Measurements from ENCODE around the gene ZBP1. TPM values are rescaled to one million over a fixed set of nuclear protein-coding genes. Genes with fewer than 3 reads are reported as not detected.

ZBP1 gene
- total and polyA plus RNA-seq, 3 donors from 2014 or later = 0.31 to 0.66 TPM; not detected in 1

DNA sequence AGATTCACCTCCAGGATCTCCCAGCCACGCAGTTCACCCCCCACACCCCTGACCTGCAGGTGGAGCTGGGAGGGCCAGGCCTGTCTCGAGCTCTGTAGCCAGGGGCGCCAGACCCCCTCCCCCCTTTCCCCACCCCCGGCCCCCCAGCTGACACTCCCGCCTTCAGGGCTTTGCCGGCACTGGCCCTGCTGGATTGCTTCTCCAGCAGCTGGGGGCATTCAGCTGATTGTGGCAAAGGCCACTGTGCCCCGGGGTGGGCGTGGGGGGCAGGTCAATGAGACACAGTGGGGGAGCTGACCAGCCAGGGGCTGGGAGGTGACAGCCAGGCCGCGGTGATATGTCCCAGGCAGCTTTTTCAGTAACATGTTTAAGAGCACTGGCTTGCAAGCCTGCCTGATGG, 22.2 kb downstream of the ZBP1 start:
- intact Hi-C loops (cut with DNase I; ENCODE audit: low total_unique reads) = no loop called here
- Histone ChIP-seq H3K4me1 (peaks cover 4% of the 10 kb centered on the region), H3K27me3 (no peaks in the 10 kb centered on the region), H3K36me3 (ENCODE audit: low read depth, missing control alignments) (no peaks in the 10 kb centered on the region), H3K9me3 (no peaks in the 10 kb centered on the region), H3K4me3 (no peak overlapping the region), H3K27ac (no peak overlapping the region)
- no peak for DNase-seq
- WGBS, 2 donors = 71% methylated on average over 3 to 10 of the region's 10 CpGs
- no peak for TF ChIP-seq POLR2A (IDR thresholded peaks at IDR 0.05)
- TF ChIP-seq, protein P1, sequence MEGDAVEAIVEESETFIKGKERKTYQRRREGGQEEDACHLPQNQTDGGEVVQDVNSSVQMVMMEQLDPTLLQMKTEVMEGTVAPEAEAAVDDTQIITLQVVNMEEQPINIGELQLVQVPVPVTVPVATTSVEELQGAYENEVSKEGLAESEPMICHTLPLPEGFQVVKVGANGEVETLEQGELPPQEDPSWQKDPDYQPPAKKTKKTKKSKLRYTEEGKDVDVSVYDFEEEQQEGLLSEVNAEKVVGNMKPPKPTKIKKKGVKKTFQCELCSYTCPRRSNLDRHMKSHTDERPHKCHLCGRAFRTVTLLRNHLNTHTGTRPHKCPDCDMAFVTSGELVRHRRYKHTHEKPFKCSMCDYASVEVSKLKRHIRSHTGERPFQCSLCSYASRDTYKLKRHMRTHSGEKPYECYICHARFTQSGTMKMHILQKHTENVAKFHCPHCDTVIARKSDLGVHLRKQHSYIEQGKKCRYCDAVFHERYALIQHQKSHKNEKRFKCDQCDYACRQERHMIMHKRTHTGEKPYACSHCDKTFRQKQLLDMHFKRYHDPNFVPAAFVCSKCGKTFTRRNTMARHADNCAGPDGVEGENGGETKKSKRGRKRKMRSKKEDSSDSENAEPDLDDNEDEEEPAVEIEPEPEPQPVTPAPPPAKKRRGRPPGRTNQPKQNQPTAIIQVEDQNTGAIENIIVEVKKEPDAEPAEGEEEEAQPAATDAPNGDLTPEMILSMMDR (IDR thresholded peaks at IDR 0.05) = no peak

DNA sequence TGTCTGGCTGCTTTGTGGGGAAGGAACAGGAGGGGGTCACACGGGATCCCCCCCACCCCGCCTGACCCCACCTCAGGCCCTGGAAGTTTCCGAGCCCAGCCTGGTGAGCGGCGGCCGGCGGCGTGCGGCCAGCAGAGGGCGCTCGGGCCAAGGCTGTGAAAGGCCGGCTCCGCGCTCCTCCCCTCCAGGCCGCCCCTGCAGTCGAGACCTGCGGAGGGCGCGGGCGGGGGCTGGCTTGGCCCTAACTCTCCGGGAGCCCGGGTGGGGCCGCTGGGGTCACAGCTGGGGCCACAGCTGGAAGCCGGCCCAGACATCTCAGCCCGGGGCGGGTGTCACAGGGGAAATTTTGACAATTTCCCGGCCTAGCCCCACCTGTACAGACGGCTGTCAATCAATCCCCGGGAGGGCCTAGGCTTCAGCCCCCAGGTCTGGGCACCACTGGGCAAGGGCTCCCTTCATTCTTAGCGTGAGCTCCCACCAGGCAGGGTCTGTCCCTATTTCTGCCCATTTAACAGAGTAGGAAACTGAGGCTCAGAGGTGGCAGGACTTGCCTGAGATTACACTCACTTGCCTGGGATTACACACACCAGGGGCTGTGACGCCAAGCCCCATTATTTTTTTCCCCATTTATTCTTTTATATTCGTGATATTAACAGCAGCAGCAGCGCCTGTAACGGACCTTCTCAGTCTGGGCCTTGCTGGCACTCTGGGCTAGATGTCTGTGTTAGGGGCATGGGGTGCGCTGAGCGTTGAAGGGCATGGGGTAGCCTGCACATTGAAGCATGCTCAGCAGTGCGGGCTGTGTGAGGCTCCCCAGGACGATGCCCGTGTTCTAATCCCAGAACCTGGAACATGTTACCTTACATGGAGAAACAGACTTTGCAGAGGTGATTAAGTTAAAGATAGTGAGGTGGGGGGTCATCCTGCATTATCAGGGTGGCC, 23.0 kb downstream of the ZBP1 start:
- peaks cover 4% of the 10 kb centered on the region for H3K4me1 ChIP-seq
- H3K4me3 ChIP-seq = peak overlapping the region; percentile 15 to 29
- no peak for TF ChIP-seq POLR2A (IDR thresholded peaks at IDR 0.05)
- TF ChIP-seq, protein P1 (IDR thresholded peaks at IDR 0.05) = peak; percentile 94 to 98 (median 94)
- peak; percentile 87 for DNase-seq
- intact Hi-C loops (cut with DNase I; ENCODE audit: low total_unique reads) = loop anchor here (2.0 kb wide), 1 partner anchor 612 kb away; no protein-coding TSS in a partner anchor
- no peaks in the 10 kb centered on the region for H3K9me3 ChIP-seq
- H3K27ac ChIP-seq = no peak overlapping the region
- no peaks in the 10 kb centered on the region for H3K27me3 ChIP-seq
- WGBS, 2 donors = 15 to 23% methylated on average over 30 to 39 of the region's 39 CpGs
- H3K36me3 ChIP-seq (ENCODE audit: low read depth, missing control alignments) = no peaks in the 10 kb centered on the region

DNA sequence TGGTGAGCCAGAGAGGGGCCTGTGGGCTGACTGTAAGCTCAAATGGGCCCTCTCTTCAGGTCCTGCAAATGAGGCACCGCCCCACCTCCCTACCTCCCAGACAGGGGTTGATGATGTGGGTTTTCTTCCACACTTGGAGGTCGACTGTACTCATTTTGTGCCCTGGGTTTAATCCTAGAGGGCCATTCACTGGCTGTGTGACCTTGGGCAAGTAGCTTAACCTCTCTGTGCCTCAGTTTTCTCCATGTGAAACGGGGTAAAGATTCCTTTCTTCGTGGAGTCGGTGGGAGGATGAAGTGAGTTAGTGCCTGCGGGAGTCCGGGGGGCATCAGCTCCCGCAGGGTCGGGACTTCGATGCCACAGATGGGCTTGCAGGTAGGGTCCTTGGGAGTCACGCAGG, 23.9 kb downstream of the ZBP1 start:
- TF ChIP-seq POLR2A (IDR thresholded peaks at IDR 0.05) = no peak
- TF ChIP-seq, protein P1 (IDR thresholded peaks at IDR 0.05) = no peak
- H3K27me3 ChIP-seq = no peaks in the 10 kb centered on the region
- no peak overlapping the region for H3K27ac ChIP-seq
- H3K36me3 ChIP-seq (ENCODE audit: low read depth, missing control alignments) = no peaks in the 10 kb centered on the region
- no peak for DNase-seq
- 62% methylated on average over 11 of the region's 11 CpGs for WGBS, 2 donors
- no peaks in the 10 kb centered on the region for H3K9me3 ChIP-seq
- peaks cover 4% of the 10 kb centered on the region for H3K4me1 ChIP-seq
- peak overlapping the region in 1 of 2 donors; percentile 29 for H3K4me3 ChIP-seq
- intact Hi-C loops (cut with DNase I; ENCODE audit: low total_unique reads) = loop anchor here (2.0 kb wide), 1 partner anchor 612 kb away; no protein-coding TSS in a partner anchor

DNA sequence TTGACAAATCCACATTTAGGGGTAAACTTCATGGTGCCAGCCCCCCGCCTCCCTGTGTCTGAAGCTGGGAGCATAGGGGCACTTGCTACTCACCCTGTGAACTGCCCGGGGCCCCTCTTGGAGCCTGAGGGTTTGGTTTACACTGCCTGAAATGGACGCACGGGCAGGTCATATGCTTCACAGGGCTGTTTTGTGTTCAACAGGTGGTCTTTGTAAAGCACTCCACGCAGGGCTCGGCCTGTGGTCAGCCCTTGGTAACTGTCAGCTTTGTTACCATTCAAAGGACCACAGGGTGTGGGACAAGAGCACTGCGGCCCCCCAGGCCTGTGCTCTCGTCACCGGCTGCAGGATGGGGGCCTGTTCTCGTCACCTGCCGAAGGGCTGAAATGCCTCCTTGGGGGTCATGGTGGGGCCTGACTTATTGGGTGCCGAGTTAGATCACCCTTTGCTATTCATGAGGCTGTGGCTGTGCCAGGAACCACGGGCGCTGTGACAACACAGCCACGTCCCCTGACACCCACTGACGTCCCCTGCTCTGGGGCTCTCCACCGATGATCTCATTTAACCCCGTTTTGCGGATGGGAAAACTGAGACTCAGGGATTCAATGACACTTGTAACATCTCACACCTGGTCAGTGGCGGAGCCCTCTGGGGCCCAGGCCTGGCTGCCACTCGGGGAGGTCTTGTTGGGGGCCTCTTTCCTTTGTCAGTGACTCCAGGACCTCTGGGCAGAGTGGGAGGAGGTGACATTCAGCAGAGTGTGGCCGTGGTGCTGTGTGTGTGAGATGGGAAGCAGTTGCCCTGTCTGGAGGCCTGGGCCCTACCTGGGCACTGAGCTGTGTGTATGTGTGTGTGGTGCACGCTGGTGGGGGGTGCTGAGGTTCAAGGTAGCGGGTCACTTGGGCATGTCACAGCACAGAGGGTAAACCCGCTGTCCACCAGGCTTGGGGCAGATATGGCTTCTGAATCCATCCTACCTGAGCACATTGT, 24.9 kb downstream of the ZBP1 start:
- Histone ChIP-seq H3K27ac (no peak overlapping the region), H3K27me3 (no peaks in the 10 kb centered on the region), H3K9me3 (no peaks in the 10 kb centered on the region), H3K36me3 (ENCODE audit: low read depth, missing control alignments) (no peaks in the 10 kb centered on the region), H3K4me1 (peaks cover 4% of the 10 kb centered on the region), H3K4me3 (no peak overlapping the region)
- TF ChIP-seq, protein P1 (IDR thresholded peaks at IDR 0.05) = no peak
- no peak for TF ChIP-seq POLR2A (IDR thresholded peaks at IDR 0.05)
- DNase-seq = no peak
- intact Hi-C loops (cut with DNase I; ENCODE audit: low total_unique reads) = loop anchor here (2.0 kb wide), 1 partner anchor 613 kb away; no protein-coding TSS in a partner anchor
- 93 to 94% methylated on average over 13 to 25 of the region's 25 CpGs for WGBS, 2 donors

Measured in testis (tissue), 3 donors.